GM12878 (cell line): ENCODE results near the gene OR4E1. TPM values are rescaled to one million over a fixed set of nuclear protein-coding genes. Genes with fewer than 3 reads are reported as not detected.

Experiments used
- ATAC-seq: fragments of 200-7000 bp; cut with Tn5 transposase; 3 replicates; pipeline ENCODE4 v1.9.1; 2020; ENCODE audit warnings: mild to moderate bottlenecking, moderate library complexity
- BruUV-seq: library from RNA; stranded (reverse); fragments of 400-500 nt; replicated peaks from 2 replicates; lab custom pipeline; 2021; lab: Mats Ljungman, UMichigan
- CTCF ChIA-PET: fragments of 300-600 bp; sonication (Branson Sonifier 250); formaldehyde crosslinking; extraction: SDS; loops from one replicate; lab custom pipeline; 2021; ENCODE audit warnings: inconsistent platforms; lab: Yijun Ruan, JAX
- POLR2A ChIA-PET: fragments of 350-600 bp; formaldehyde crosslinking; extraction: SDS; loops from one replicate; lab custom pipeline; 2021; ENCODE audit warnings: inconsistent platforms; lab: Charles Lee
- RAD21 ChIA-PET: fragments of 300-600 bp; sonication (Branson Sonifier 250); formaldehyde crosslinking; loops from one replicate; lab custom pipeline; 2023; ENCODE audit warnings: antibody characterized with exemption; ENCODE audit not compliant: unreplicated experiment; lab: Charles Lee
- SMC1A ChIA-PET: fragments of 300-600 bp; sonication (Branson Sonifier 250); formaldehyde crosslinking; loops from one replicate; lab custom pipeline; 2023; ENCODE audit not compliant: unreplicated experiment, uncharacterized antibody; lab: Charles Lee
- DNase-seq: peaks from one replicate; pipeline ENCODE4 v3.0.0-alpha.2; 2011; ENCODE audit warnings: low read depth, low spot score
- FAIRE-seq: peaks from 3 replicates; lab custom pipeline; 2011; peaks lifted over from hg19 to GRCh38; lab: Jason Lieb, UNC
- H2AFZ ChIP-seq: 2 replicates; pipeline ENCODE4 v1.6.0; 2011; ENCODE audit warnings: low read depth, low read length, control low read depth; ENCODE audit not compliant: control insufficient read depth
- H3K27ac ChIP-seq: 2 replicates; pipeline ENCODE4 v1.5.1; 2011; ENCODE audit warnings: control low read depth; ENCODE audit not compliant: control insufficient read depth, insufficient read depth
- H3K27me3 ChIP-seq, 2 experiments: replicated peaks in 1 of 2; 2 replicates each; pipeline versions ENCODE4 v1.6.0 to v1.6.1; 2011; ENCODE audit warnings: low read length in 1 of 2; ENCODE audit not compliant: control insufficient read depth in 2 of 2, insufficient read depth in 2 of 2
- H3K36me3 ChIP-seq, 2 experiments: 2 replicates each; pipeline ENCODE4 v1.5.1; 2011; ENCODE audit warnings: low read length in 1 of 2; ENCODE audit not compliant: control insufficient read depth in 2 of 2, insufficient read depth in 2 of 2
- H3K4me1 ChIP-seq: 2 replicates; pipeline ENCODE4 v1.6.1; 2011; ENCODE audit warnings: mild to moderate bottlenecking, low read length, moderate library complexity, mixed read lengths; ENCODE audit not compliant: control insufficient read depth, insufficient read depth
- H3K4me2 ChIP-seq: 2 replicates; pipeline ENCODE4 v1.6.0; 2011; ENCODE audit warnings: control low read depth; ENCODE audit not compliant: control insufficient read depth, insufficient read depth
- H3K4me3 ChIP-seq: fragments of 200-600 bp; sonication (generic); 2 replicates; pipeline ENCODE4 v1.5.1; 2016
- H3K79me2 ChIP-seq: 2 replicates; pipeline ENCODE4 v1.6.0; 2011; ENCODE audit warnings: low read length; ENCODE audit not compliant: control insufficient read depth, insufficient read depth
- H3K9ac ChIP-seq: 2 replicates; pipeline ENCODE4 v1.8.0; 2011; ENCODE audit warnings: low read length, control low read depth, mixed read lengths; ENCODE audit not compliant: control insufficient read depth, insufficient read depth
- H3K9me3 ChIP-seq: replicated peaks from 3 replicates; pipeline ENCODE4 v1.5.1; 2011; ENCODE audit warnings: mild to moderate bottlenecking, low read length; ENCODE audit not compliant: control insufficient read depth, insufficient read depth
- H4K20me1 ChIP-seq: 2 replicates; pipeline ENCODE4 v1.6.0; 2011; ENCODE audit not compliant: control insufficient read depth, insufficient read depth
- CHD4 ChIP-seq: fragments of 200-600 bp; sonication (generic); IDR thresholded peaks from 2 replicates; pipeline ENCODE4 v1.6.1; 2016; ENCODE audit warnings: mild to moderate bottlenecking
- KDM1A ChIP-seq: fragments of 200-600 bp; sonication (generic); IDR thresholded peaks from 2 replicates; pipeline ENCODE4 v1.6.1; 2016; ENCODE audit warnings: borderline replicate concordance
- MYB ChIP-seq: fragments of 150-350 bp; IDR thresholded peaks from 2 replicates; pipeline ENCODE4 v1.6.1; 2014; ENCODE audit warnings: mild to moderate bottlenecking, low read depth, low read length, borderline replicate concordance
- MYC ChIP-seq: IDR thresholded peaks from 2 replicates; pipeline ENCODE4 v1.6.1; 2011; ENCODE audit warnings: mild to moderate bottlenecking, low read length, moderate library complexity, inconsistent platforms; ENCODE audit not compliant: insufficient read depth, insufficient replicate concordance, insufficient read length, severe bottlenecking
- NBN ChIP-seq: fragments of 450-650 bp; IDR thresholded peaks from 2 replicates; pipeline ENCODE4 v1.6.1; 2016
- SIN3A ChIP-seq: IDR thresholded peaks from 2 replicates; pipeline ENCODE4 v1.6.1; 2012; ENCODE audit warnings: low read depth, low read length, improper control_type of control experiment
- SUZ12 ChIP-seq: fragments of 200-600 bp; sonication (generic); IDR thresholded peaks from one replicate; pipeline ENCODE4 v1.6.1; 2018; ENCODE audit warnings: antibody characterized with exemption, mild to moderate bottlenecking; ENCODE audit not compliant: unreplicated experiment
- WGBS: methylation state at CpG from one replicate; pipeline ENCODE4 v1.1.6; 2016; ENCODE audit warnings: low lambda C conversion rate; ENCODE audit not compliant: insufficient replicate concordance, insufficient coverage; ENCODE audit errors: missing lambda C conversion rate; 5-methylcytosine and 5-hydroxymethylcytosine counted together
- in situ Hi-C: fragments of 300-500 bp; cut with MboI; formaldehyde crosslinking; loops from 9 replicates; pipeline ENCODE4 v1.14.3; 2018; ENCODE audit warnings: mixed read lengths
- intact Hi-C: fragments of 100-400 bp; cut with micrococcal nuclease; formaldehyde crosslinking; loops from one replicate; pipeline ENCODE4 v1.14.2; 2022; ENCODE audit not compliant: unreplicated experiment
- polyA plus RNA-seq, 11 experiments: library from polyadenylated mRNA; depleted of rRNA in 4 of 11; unstranded in 6 of 11; stranded (reverse) in 5 of 11; fragments of >200 nt; fragmentation: Nextera tagmentation in 4 of 11; fragmentation: Illumina TruSeq in 1 of 11; extraction: Ambion mirVana in 4 of 11; extraction: Trizol in 1 of 11; gene quantifications; 1 replicate in 1 of 11; 2 replicates in 10 of 11; pipeline versions ENCODE4 v1.2.1 to v1.2.3, GENCODE V29; 2011 to 2016; ENCODE audit warnings: inconsistent platforms in 2 of 11, missing spikeins in 2 of 11, low read depth in 1 of 11
- total RNA-seq, 4 experiments: library from RNA; depleted of rRNA in 3 of 4; stranded (reverse); fragments of >200 nt in 3 of 4; fragmentation: Illumina TruSeq in 1 of 4; extraction: Trizol in 1 of 4; gene quantifications; 2 replicates each; pipeline versions ENCODE4 v1.2.1 to v1.2.3, GENCODE V29; 2013 to 2021
- TF ChIP-seq, protein P1 (sequence below): fragments of 450-650 bp; formaldehyde crosslinking; IDR thresholded peaks from 2 replicates; pipeline ENCODE4 v1.4.0; 2020; ENCODE audit warnings: mild to moderate bottlenecking, moderate library complexity
- TF ChIP-seq, protein P2 (sequence below): IDR thresholded peaks from 2 replicates; pipeline ENCODE4 v1.6.1; 2012; ENCODE audit warnings: low read depth, low read length, improper control_type of control experiment

Gene OR4E1
- total and polyA plus RNA-seq, 10 of the 15 experiments (the other 5 are each of a cell fraction or from before 2014, with no cell fraction given): not detected

DNA sequence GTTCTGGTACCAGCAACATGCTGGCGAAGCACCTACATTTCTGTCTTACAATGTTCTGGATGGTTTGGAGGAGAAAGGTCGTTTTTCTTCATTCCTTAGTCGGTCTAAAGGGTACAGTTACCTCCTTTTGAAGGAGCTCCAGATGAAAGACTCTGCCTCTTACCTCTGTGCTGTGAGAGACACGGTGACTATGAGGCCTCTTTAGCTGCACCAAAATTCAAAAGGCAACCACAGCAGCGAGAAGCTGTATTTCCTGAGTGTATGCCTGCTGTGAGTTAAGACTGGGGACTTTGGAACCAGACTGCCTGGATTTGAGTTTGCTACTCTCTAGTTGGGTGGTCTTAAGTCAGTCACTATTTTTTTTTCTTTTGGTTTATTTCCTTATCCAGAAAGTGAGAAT lies 30.2 kb downstream of the OR4E1 start:
- Histone ChIP-seq H3K9me3 (no peaks in the 10 kb centered on the region), H3K4me3 (no peak overlapping the region), H3K79me2 (no peaks in the 10 kb centered on the region), H3K9ac (no peak overlapping the region), H3K27me3 (no peaks in the 10 kb centered on the region), H3K4me1 (no peaks in the 10 kb centered on the region)
- ATAC-seq (no peak), FAIRE-seq (no peak)
- POLR2A ChIA-PET: no interaction called here
- WGBS: 36% methylated on average over 5 of the region's 5 CpGs
- TF ChIP-seq MYB (no peak), MYC (no peak), SIN3A (no peak), SUZ12 (no peak), NBN (no peak), CHD4 (no peak), KDM1A (no peak)
- TF ChIP-seq, protein P1, sequence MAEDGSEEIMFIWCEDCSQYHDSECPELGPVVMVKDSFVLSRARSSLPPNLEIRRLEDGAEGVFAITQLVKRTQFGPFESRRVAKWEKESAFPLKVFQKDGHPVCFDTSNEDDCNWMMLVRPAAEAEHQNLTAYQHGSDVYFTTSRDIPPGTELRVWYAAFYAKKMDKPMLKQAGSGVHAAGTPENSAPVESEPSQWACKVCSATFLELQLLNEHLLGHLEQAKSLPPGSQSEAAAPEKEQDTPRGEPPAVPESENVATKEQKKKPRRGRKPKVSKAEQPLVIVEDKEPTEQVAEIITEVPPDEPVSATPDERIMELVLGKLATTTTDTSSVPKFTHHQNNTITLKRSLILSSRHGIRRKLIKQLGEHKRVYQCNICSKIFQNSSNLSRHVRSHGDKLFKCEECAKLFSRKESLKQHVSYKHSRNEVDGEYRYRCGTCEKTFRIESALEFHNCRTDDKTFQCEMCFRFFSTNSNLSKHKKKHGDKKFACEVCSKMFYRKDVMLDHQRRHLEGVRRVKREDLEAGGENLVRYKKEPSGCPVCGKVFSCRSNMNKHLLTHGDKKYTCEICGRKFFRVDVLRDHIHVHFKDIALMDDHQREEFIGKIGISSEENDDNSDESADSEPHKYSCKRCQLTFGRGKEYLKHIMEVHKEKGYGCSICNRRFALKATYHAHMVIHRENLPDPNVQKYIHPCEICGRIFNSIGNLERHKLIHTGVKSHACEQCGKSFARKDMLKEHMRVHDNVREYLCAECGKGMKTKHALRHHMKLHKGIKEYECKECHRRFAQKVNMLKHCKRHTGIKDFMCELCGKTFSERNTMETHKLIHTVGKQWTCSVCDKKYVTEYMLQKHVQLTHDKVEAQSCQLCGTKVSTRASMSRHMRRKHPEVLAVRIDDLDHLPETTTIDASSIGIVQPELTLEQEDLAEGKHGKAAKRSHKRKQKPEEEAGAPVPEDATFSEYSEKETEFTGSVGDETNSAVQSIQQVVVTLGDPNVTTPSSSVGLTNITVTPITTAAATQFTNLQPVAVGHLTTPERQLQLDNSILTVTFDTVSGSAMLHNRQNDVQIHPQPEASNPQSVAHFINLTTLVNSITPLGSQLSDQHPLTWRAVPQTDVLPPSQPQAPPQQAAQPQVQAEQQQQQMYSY (CRISPR knock-in tag): no peak
- TF ChIP-seq, protein P2, sequence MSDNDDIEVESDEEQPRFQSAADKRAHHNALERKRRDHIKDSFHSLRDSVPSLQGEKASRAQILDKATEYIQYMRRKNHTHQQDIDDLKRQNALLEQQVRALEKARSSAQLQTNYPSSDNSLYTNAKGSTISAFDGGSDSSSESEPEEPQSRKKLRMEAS: no peak
- TF ChIP-seq, all 136 proteins: peak for 0
- intact Hi-C loops (no loop called here), in situ Hi-C loops (no loop called here)
- ChIA-PET CTCF (interaction anchor here (0.9 kb wide), 1 partner anchor 87 kb away, joined by 3 read pairs; no protein-coding TSS in a partner anchor), RAD21 (interaction anchor here (1.0 kb wide), 1 partner anchor 145 kb away, joined by 3 read pairs; no protein-coding TSS in a partner anchor), SMC1A (interaction anchor here (0.9 kb wide), 1 partner anchor 48 kb away, joined by 3 read pairs; no protein-coding TSS in a partner anchor)
- no TSS peak for BruUV-seq
- Histone ChIP-seq H3K27ac (no peak overlapping the region), H2AFZ (no peak overlapping the region), H4K20me1 (no peaks in the 10 kb centered on the region), H3K4me2 (no peak overlapping the region), H3K36me3 (no peaks in the 10 kb centered on the region)
- no peak for DNase-seq
